Type B pancreatic cell (in vitro differentiated cells): ENCODE measurements around the gene MON1B. TPM values are rescaled to one million over a fixed set of nuclear protein-coding genes. Genes with fewer than 3 reads are reported as not detected.

Experiments
- DNase-seq: peaks from one replicate; pipeline ENCODE4 v3.0.0; 2021; ENCODE audit warnings: mixed read lengths; ENCODE audit not compliant: unreplicated experiment; ENCODE audit errors: extremely low spot score
- H3K27ac Mint-ChIP-seq: 2 replicates; pipeline ENCODE4 v1.8.0; 2021; ENCODE audit warnings: mild to moderate bottlenecking, mixed read lengths
- H3K27me3 Mint-ChIP-seq: 2 replicates; pipeline ENCODE4 v1.8.0; 2021; ENCODE audit warnings: mixed read lengths
- H3K36me3 Mint-ChIP-seq: 2 replicates; pipeline ENCODE4 v1.8.0; 2021; ENCODE audit warnings: mixed read lengths
- H3K4me1 Mint-ChIP-seq: one replicate; pipeline ENCODE4 v1.8.0; 2021; ENCODE audit warnings: mixed read lengths; ENCODE audit not compliant: unreplicated experiment
- H3K4me3 Mint-ChIP-seq: 2 replicates; pipeline ENCODE4 v1.8.0; 2021; ENCODE audit warnings: mild to moderate bottlenecking, mixed read lengths
- H3K9me3 Mint-ChIP-seq: 2 replicates; pipeline ENCODE4 v1.8.0; 2021; ENCODE audit warnings: mixed read lengths
- total RNA-seq: library from RNA; stranded (reverse); gene quantifications from 2 replicates; pipeline ENCODE4 v1.2.1, GENCODE V29; 2021; ENCODE audit warnings: low replicate concordance
- TF ChIP-seq, protein P1 (sequence below): fragments of 200-600 bp; sonication (generic); conservative IDR thresholded peaks from 2 replicates; pipeline ENCODE4 v1.5.0; 2021; ENCODE audit warnings: antibody characterized with exemption, mild to moderate bottlenecking

MON1B gene
- total RNA-seq, 1 donor from 2014 or later: 41.6 TPM

DNA sequence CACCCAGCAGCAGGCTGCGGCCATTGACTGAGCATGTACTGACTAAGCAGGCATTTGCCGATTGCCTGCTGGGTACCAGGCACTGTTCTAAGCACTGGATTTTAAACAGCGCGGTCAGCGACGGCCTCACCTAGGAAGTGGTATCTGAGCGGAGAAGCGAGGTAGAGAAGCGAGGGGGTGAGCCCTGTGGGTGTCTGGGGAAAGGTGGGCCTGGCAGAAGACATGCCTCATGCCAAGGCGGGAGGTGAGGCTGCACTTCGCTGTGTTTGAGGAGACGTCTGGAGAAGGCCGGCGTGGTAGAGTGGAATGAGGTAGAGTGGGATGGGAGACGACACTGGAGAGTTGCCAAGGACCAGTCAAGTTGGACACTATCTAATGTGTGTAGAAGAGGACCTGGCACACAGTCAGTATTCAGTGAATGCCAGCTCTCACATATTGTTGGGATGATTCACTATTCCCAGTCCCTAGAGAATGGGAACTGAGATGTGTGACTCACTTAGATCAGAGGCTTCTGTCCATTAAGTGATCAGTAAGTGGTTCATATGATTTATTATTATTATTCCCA, 22.6 kb downstream of the MON1B start:
- H3K27me3 Mint-ChIP-seq: no peaks in the 10 kb centered on the region
- TF ChIP-seq, protein P1, sequence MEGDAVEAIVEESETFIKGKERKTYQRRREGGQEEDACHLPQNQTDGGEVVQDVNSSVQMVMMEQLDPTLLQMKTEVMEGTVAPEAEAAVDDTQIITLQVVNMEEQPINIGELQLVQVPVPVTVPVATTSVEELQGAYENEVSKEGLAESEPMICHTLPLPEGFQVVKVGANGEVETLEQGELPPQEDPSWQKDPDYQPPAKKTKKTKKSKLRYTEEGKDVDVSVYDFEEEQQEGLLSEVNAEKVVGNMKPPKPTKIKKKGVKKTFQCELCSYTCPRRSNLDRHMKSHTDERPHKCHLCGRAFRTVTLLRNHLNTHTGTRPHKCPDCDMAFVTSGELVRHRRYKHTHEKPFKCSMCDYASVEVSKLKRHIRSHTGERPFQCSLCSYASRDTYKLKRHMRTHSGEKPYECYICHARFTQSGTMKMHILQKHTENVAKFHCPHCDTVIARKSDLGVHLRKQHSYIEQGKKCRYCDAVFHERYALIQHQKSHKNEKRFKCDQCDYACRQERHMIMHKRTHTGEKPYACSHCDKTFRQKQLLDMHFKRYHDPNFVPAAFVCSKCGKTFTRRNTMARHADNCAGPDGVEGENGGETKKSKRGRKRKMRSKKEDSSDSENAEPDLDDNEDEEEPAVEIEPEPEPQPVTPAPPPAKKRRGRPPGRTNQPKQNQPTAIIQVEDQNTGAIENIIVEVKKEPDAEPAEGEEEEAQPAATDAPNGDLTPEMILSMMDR: no peak
- H3K4me3 Mint-ChIP-seq: peak overlapping the region; percentile 94
- H3K4me1 Mint-ChIP-seq: peaks cover 7% of the 10 kb centered on the region
- no peaks in the 10 kb centered on the region for H3K9me3 Mint-ChIP-seq
- peaks cover 3% of the 10 kb centered on the region for H3K36me3 Mint-ChIP-seq
- DNase-seq: no peak
- H3K27ac Mint-ChIP-seq: peak overlapping the region; percentile 62

DNA sequence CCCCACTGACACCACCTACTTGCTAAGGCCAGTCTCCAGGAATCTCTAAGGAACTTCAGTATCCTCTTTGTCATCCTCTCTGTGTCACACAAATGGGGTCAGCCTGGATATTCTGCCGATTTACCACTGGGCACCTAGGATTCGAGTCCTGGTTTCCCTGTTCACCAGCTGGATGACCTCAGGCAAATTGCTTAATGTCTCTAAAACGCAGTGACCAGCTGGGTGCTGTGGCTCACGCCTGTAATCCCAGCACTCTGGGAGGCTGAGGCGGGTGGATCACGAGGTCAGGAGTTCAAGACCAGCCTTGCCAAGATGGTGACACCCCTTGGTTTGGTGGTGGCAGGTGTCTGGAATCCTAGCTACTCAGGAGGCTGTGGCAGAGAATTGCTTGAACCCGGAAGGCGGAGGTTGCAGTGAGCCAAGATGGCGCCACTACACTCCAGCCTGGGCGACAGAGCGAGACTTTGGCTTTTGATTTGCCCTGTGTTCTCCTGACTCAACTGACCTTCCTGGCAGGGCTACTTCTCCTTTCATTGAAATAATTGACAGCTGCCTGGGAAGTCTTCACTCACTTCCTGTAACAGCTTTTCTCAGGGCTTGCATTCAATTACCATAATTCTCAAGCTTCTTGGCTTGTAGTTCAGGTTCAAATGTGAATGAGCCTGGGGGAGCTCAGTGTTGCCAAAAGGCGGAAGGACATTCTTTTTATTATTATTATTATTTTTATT, 23.6 kb downstream of the MON1B start:
- peaks cover 8% of the 10 kb centered on the region for H3K36me3 Mint-ChIP-seq
- no peaks in the 10 kb centered on the region for H3K27me3 Mint-ChIP-seq
- TF ChIP-seq, protein P1: no peak
- no peaks in the 10 kb centered on the region for H3K9me3 Mint-ChIP-seq
- H3K4me3 Mint-ChIP-seq: peak overlapping the region; percentile 94
- peaks cover 7% of the 10 kb centered on the region for H3K4me1 Mint-ChIP-seq
- H3K27ac Mint-ChIP-seq: no peak overlapping the region
- DNase-seq: no peak

DNA sequence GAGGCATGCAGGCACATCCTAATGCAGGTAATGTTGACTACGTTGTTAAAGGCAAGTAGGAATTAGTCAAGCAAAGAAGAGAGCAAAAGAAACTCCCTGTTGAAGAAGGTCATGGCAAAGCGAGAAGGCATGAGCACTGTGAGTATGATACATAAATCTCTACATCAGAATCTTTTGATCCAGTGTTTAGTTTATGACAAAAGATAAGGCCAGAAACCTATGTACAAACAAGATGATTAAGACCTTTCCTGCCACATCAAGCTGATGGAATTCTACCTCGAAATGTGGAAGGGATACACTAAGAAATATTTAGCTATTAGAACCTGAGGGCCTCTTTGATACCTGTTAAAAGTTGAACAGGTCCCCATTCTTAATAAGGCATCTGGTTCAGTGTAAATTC, 28.4 kb downstream of the MON1B start:
- TF ChIP-seq, protein P1: no peak
- H3K27ac Mint-ChIP-seq: no peak overlapping the region
- no peaks in the 10 kb centered on the region for H3K9me3 Mint-ChIP-seq

DNA sequence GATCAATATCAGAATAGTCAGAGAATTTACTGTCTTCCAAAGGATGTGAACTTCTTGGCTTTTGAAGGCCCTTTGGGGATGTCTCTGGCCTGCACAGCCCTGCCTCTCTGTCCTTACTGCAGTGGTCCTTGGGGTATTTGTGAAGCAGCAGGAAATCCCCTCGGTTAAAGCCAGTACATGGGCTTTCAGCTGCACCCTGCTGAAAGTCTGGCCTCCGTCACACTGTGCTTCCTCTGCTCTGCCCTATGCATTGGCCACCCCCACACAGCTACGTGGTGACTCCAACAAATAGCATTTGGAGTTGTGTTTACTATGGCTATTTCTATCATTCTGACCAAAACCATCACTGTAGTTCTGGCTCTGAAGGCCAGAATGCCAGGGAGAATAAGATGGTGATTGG, 29.4 kb downstream of the MON1B start:
- TF ChIP-seq, protein P1: no peak
- no peak for DNase-seq
- no peaks in the 10 kb centered on the region for H3K27me3 Mint-ChIP-seq
- no peak overlapping the region for H3K27ac Mint-ChIP-seq
- peaks cover 9% of the 10 kb centered on the region for H3K36me3 Mint-ChIP-seq
- no peaks in the 10 kb centered on the region for H3K9me3 Mint-ChIP-seq
- H3K4me1 Mint-ChIP-seq: no peaks in the 10 kb centered on the region
- no peak overlapping the region for H3K4me3 Mint-ChIP-seq

More for the DNA sequence above, 28.4 kb downstream of the MON1B start:
- no peaks in the 10 kb centered on the region for H3K4me1 Mint-ChIP-seq
- H3K36me3 Mint-ChIP-seq: peaks cover 9% of the 10 kb centered on the region
- H3K4me3 Mint-ChIP-seq: no peak overlapping the region
- no peaks in the 10 kb centered on the region for H3K27me3 Mint-ChIP-seq
- DNase-seq: no peak

DNA sequence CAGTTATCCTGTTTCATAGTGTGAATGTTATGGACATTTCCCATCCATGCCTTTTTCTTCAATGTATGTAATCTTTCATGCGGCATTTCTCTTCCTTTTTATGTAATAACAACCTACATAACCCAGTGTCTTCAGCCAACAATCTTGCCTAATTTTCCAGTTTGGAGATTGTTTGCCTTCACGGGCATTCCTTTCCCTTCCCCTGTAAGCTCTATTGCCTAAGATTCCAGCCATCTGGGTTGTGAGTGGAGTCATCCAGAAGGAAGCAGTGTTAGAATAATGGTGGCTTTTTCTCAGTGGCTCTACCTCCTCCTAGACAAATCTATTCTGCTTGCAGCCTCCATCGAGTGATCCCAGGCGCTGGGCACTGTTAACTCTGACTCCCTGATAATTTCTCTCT, 30.5 kb downstream of the MON1B start:
- Mint-ChIP-seq H3K9me3 (no peaks in the 10 kb centered on the region), H3K27ac (no peak overlapping the region), H3K36me3 (peaks cover 6% of the 10 kb centered on the region), H3K4me1 (no peaks in the 10 kb centered on the region), H3K27me3 (no peaks in the 10 kb centered on the region), H3K4me3 (no peak overlapping the region)
- TF ChIP-seq, protein P1: no peak
- no peak for DNase-seq
